Measurements from ENCODE around the gene NRG2. TPM values are rescaled to one million over a fixed set of nuclear protein-coding genes. Genes with fewer than 3 reads are reported as not detected.

Gene NRG2
- total RNA-seq, 1 experiment from 2014 or later, result 0.91 TPM

DNA sequence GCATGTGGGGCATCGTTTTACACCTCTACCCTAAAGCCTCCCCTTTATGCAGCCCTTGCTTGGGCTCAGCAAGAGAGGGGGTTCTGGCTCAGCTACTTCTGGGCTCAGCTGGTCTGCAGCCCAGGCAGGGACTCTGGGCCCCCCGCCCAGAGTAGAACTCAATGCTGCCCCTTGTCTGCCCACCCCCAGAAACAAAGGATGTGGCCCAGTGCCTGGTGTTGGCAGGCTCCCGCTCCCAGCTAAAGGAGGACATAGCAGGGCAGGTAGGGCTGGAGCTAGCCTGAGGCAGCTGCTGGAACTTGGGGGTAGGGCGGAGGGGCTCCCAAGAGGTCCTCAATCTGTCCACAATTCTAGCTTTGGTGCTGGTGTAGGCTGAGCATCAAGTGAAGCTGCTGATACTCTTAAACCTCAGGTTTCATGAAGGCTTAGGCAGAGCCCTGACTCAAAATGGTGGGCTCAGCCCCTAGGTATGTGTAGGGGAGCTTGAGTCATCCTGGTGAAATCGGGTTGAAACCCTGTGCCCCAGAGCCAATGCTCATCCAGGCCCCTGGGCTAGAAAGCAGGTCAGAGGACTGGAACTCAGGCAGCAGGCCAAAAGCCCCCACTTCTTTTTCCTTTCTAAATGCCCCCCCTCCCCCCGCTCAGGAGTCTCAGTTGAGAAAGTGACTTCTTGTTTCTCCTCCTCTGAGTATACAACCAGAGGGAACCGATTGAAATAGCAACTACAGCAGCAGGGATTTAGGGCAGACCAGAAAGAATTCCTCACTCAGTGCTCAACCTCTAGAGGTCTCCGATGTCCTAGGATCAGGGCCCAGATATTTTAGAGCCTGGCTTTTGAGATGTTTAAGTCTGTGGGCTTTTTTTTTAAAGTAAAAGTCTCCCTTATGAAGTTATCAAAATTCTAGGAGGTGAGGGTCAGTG, 236.1 kb downstream of the NRG2 start:
- ChIA-PET RAD21 (ENCODE audit: low non-redundant PET in 1 of 2, low total read pairs in 2 of 2, uncharacterized antibody in 2 of 2, unreplicated experiment in 2 of 2) (no interaction called here), CTCF (no interaction called here), POLR2A (no interaction called here)
- Histone ChIP-seq H3K79me2 (ENCODE audit: insufficient read depth, low read length) (no peaks in the 10 kb centered on the region), H3K36me3 (ENCODE audit: control insufficient read depth in 1 of 2, insufficient read depth in 2 of 2, low read length in 2 of 2) (no peaks in the 10 kb centered on the region), H3K4me2 (ENCODE audit: low read length) (no peak overlapping the region), H3K4me3 (replicated peaks in 1 of 2; ENCODE audit: low read depth in 1 of 2, low read length in 2 of 2) (no peak overlapping the region), H3K27ac (ENCODE audit: low read depth, low read length) (no peak overlapping the region), H2AFZ (ENCODE audit: low read depth, low read length, poor library complexity, severe bottlenecking) (no peak overlapping the region), H3K9me3 (ENCODE audit: control insufficient read depth in 1 of 2, insufficient read depth in 1 of 2, low read depth in 1 of 2, low read length in 2 of 2) (no peaks in the 10 kb centered on the region), H3K9ac (ENCODE audit: low read length) (no peak overlapping the region), H3K4me1 (ENCODE audit: control insufficient read depth in 1 of 2, insufficient read depth in 2 of 2, low read length in 2 of 2) (no peaks in the 10 kb centered on the region), H3K27me3 (ENCODE audit: insufficient read depth, low read length) (peaks cover 13% of the 10 kb centered on the region; the same call in 1 of the 2 replicates), H3K9me2 (ENCODE audit: insufficient read depth) (no peaks in the 10 kb centered on the region), H4K20me1 (ENCODE audit: insufficient read depth) (no peaks in the 10 kb centered on the region)
- DNase-seq (ENCODE audit: low read depth, low spot score), result no peak
- TF ChIP-seq TCF7L2 (IDR thresholded peaks at IDR 0.05; ENCODE audit: borderline replicate concordance, extremely low read depth, insufficient read depth, insufficient read length), result no peak
- TF ChIP-seq, protein P1, sequence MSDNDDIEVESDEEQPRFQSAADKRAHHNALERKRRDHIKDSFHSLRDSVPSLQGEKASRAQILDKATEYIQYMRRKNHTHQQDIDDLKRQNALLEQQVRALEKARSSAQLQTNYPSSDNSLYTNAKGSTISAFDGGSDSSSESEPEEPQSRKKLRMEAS (IDR thresholded peaks at IDR 0.05), result no peak
- TF ChIP-seq, protein P2, sequence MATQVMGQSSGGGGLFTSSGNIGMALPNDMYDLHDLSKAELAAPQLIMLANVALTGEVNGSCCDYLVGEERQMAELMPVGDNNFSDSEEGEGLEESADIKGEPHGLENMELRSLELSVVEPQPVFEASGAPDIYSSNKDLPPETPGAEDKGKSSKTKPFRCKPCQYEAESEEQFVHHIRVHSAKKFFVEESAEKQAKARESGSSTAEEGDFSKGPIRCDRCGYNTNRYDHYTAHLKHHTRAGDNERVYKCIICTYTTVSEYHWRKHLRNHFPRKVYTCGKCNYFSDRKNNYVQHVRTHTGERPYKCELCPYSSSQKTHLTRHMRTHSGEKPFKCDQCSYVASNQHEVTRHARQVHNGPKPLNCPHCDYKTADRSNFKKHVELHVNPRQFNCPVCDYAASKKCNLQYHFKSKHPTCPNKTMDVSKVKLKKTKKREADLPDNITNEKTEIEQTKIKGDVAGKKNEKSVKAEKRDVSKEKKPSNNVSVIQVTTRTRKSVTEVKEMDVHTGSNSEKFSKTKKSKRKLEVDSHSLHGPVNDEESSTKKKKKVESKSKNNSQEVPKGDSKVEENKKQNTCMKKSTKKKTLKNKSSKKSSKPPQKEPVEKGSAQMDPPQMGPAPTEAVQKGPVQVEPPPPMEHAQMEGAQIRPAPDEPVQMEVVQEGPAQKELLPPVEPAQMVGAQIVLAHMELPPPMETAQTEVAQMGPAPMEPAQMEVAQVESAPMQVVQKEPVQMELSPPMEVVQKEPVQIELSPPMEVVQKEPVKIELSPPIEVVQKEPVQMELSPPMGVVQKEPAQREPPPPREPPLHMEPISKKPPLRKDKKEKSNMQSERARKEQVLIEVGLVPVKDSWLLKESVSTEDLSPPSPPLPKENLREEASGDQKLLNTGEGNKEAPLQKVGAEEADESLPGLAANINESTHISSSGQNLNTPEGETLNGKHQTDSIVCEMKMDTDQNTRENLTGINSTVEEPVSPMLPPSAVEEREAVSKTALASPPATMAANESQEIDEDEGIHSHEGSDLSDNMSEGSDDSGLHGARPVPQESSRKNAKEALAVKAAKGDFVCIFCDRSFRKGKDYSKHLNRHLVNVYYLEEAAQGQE (IDR thresholded peaks at IDR 0.05; ENCODE audit: low read depth), result no peak
- no peak for TF ChIP-seq CBX3 (IDR thresholded peaks at IDR 0.05; ENCODE audit: low read depth)
- TF ChIP-seq EZH2 (IDR thresholded peaks at IDR 0.05), result no peak
- TF ChIP-seq JUND (IDR thresholded peaks at IDR 0.05), result no peak
- no peak for TF ChIP-seq YY1 (IDR thresholded peaks at IDR 0.05; ENCODE audit: extremely low read depth, insufficient replicate concordance, low read depth, low read length)
- TF ChIP-seq, protein P3, sequence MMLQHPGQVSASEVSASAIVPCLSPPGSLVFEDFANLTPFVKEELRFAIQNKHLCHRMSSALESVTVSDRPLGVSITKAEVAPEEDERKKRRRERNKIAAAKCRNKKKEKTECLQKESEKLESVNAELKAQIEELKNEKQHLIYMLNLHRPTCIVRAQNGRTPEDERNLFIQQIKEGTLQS (IDR thresholded peaks at IDR 0.05), result no peak
- no peak for TF ChIP-seq RAD21 (IDR thresholded peaks at IDR 0.05; ENCODE audit: low read depth)
- TF ChIP-seq FOSL1 (IDR thresholded peaks at IDR 0.05; ENCODE audit: low read depth), result no peak
- TF ChIP-seq SRF (IDR thresholded peaks at IDR 0.05; ENCODE audit: low read depth), result no peak
- intact Hi-C loops (cut with micrococcal nuclease), result no loop called here
- no peak for ATAC-seq
- BruUV-seq (replicated peaks), result no TSS peak
